SIG-M5 treated with dmso at 0.1 percent for 504 hours (cell line): Measurements from ENCODE around the gene GRK2.

Experiments used
- DNase-seq: peaks from one replicate; lab custom pipeline; 2025; ENCODE audit not compliant: unreplicated experiment; lab: John Stamatoyannopoulos, UW

Gene GRK2

GRCh38 chr11:67269401-67270255 lies 3.4 kb downstream of the GRK2 start:
- no peak for DNase-seq

GRCh38 chr11:67270256-67271204 lies 4.3 kb downstream of the GRK2 start:
- DNase-seq, result peak; percentile 87

- no peak for DNase-seq
These were observed 4.9 kb downstream of the GRK2 start for GRCh38 chr11:67271205-67271540.

GRCh38 chr11:67271541-67272284 lies 5.4 kb downstream of the GRK2 start:
- peak; percentile 67 for DNase-seq

GRCh38 chr11:67272327-67273259 lies 6.3 kb downstream of the GRK2 start:
- DNase-seq, result no peak

GRCh38 chr11:67273260-67273990 lies 7.2 kb downstream of the GRK2 start:
- DNase-seq, result no peak

- no peak for DNase-seq
These were observed 8.7 kb downstream of the GRK2 start for GRCh38 chr11:67274768-67275605.

- no peak for DNase-seq
These were observed 9.5 kb downstream of the GRK2 start for GRCh38 chr11:67275606-67276409.

GRCh38 chr11:67276781-67277230 lies 10.5 kb downstream of the GRK2 start:
- DNase-seq, result peak; percentile 91

GRCh38 chr11:67277231-67277961 lies 11.1 kb downstream of the GRK2 start:
- DNase-seq, result peak; percentile 95

- no peak for DNase-seq
These were observed 12.1 kb downstream of the GRK2 start for GRCh38 chr11:67278135-67278938.

- DNase-seq, result no peak
These were observed 12.8 kb downstream of the GRK2 start for GRCh38 chr11:67278939-67279588.

- no peak for DNase-seq
These were observed 13.5 kb downstream of the GRK2 start for GRCh38 chr11:67279589-67280340.

- no peak for DNase-seq
These were observed 14.1 kb downstream of the GRK2 start for GRCh38 chr11:67280341-67280787.
